SK-N-SH (cell line): ENCODE measurements around the gene CDH9.

Experiments used
- CHD2 ChIP-seq: fragments of 150-350 bp; IDR thresholded peaks from 2 replicates; pipeline ENCODE4 v1.6.1; 2018; ENCODE audit warnings: low read length; ENCODE audit not compliant: partially characterized antibody
- CTCF ChIP-seq: fragments of 200-600 bp; sonication (generic); IDR thresholded peaks from 2 replicates; pipeline ENCODE4 v1.6.1; 2017; ENCODE audit warnings: antibody characterized with exemption, mild to moderate bottlenecking, moderate library complexity
- EZH2phosphoT487 ChIP-seq: fragments of 200-600 bp; sonication (generic); IDR thresholded peaks from 2 replicates; pipeline ENCODE4 v1.6.1; 2017; ENCODE audit warnings: low read depth, mixed run types, mild to moderate bottlenecking, antibody characterized with exemption, moderate library complexity, borderline replicate concordance
- FOSL2 ChIP-seq: IDR thresholded peaks from 2 replicates; pipeline ENCODE4 v1.4.0; 2012; ENCODE audit warnings: low read depth, mild to moderate bottlenecking, moderate library complexity, borderline replicate concordance
- FOXJ3 ChIP-seq: sonication (generic); formaldehyde crosslinking; IDR thresholded peaks from 2 replicates; pipeline ENCODE4 v1.5.1; 2020; ENCODE audit warnings: mild to moderate bottlenecking, missing genetic modification reagents
- FOXM1 ChIP-seq: IDR thresholded peaks from 2 replicates; pipeline ENCODE4 v1.4.0; 2012; ENCODE audit warnings: low read depth, mild to moderate bottlenecking
- IRF3 ChIP-seq: fragments of 150-350 bp; IDR thresholded peaks from 2 replicates; pipeline ENCODE4 v1.6.1; 2016; ENCODE audit warnings: mild to moderate bottlenecking, low read depth, low read length
- JUND ChIP-seq: IDR thresholded peaks from 2 replicates; pipeline ENCODE4 v1.4.0; 2012
- NRF1 ChIP-seq: IDR thresholded peaks from 2 replicates; pipeline ENCODE4 v1.6.1; 2012; ENCODE audit warnings: low read depth, mild to moderate bottlenecking, low read length
- RAD21 ChIP-seq: IDR thresholded peaks from 2 replicates; pipeline ENCODE4 v1.6.1; 2012; ENCODE audit warnings: mild to moderate bottlenecking, low read length
- REST ChIP-seq: IDR thresholded peaks from 2 replicates; pipeline ENCODE4 v1.6.1; 2012; ENCODE audit warnings: mild to moderate bottlenecking, low read depth, low read length, moderate library complexity
- RFX5 ChIP-seq: IDR thresholded peaks from 2 replicates; pipeline ENCODE4 v1.6.1; 2012; ENCODE audit warnings: mild to moderate bottlenecking, improper control_type of control experiment, low read length
- TAF1 ChIP-seq: IDR thresholded peaks from 2 replicates; pipeline ENCODE4 v1.6.1; 2012; ENCODE audit warnings: low read depth, mild to moderate bottlenecking, low read length, moderate library complexity, borderline replicate concordance
- ZBTB33 ChIP-seq: IDR thresholded peaks from 2 replicates; pipeline ENCODE4 v1.4.0; 2012; ENCODE audit warnings: low read depth, borderline replicate concordance

- TF ChIP-seq FOSL2 (no peak), CTCF (no peak), REST (no peak), FOXM1 (no peak), RFX5 (no peak), CHD2 (no peak), EZH2phosphoT487 (no peak), JUND (no peak), TAF1 (no peak), FOXJ3 (CRISPR knock-in tag) (no peak), ZBTB33 (no peak), IRF3 (no peak), RAD21 (no peak), NRF1 (no peak)
Observed at GRCh38 chr5:26893078-26893477, 145.3 kb downstream of the CDH9 start.
